Mesendoderm (in vitro differentiated cells): ENCODE data around the gene USH2A.

Experiments
- DNase-seq: peaks from one replicate; pipeline ENCODE4 v3.0.0; 2013
- H2AK5ac ChIP-seq: 2 replicates; pipeline ENCODE4 v1.6.1; 2013; ENCODE audit warnings: low read length, inconsistent platforms
- H2BK120ac ChIP-seq: 2 replicates; pipeline ENCODE4 v1.6.1; 2013; ENCODE audit warnings: low read depth, mild to moderate bottlenecking, low read length, moderate library complexity, mixed read lengths
- H2BK15ac ChIP-seq: replicated peaks from 2 replicates; pipeline ENCODE4 v1.6.1; 2013; ENCODE audit warnings: low read depth, mild to moderate bottlenecking, moderate library complexity
- H2BK5ac ChIP-seq: 2 replicates; pipeline ENCODE4 v1.6.1; 2013; ENCODE audit warnings: low read length, inconsistent platforms
- H3K18ac ChIP-seq: 2 replicates; pipeline ENCODE4 v1.6.1; 2013; ENCODE audit warnings: mild to moderate bottlenecking, low read length, mixed read lengths
- H3K23ac ChIP-seq: one replicate; pipeline ENCODE4 v1.6.1; 2013; ENCODE audit warnings: low read length
- H3K27ac ChIP-seq: 2 replicates; pipeline ENCODE4 v1.5.1; 2013; ENCODE audit warnings: low read depth, mild to moderate bottlenecking, inconsistent platforms, low read length, moderate library complexity
- H3K27me3 ChIP-seq: 2 replicates; pipeline ENCODE4 v1.6.1; 2013; ENCODE audit warnings: low read length, control low read depth, mild to moderate bottlenecking, inconsistent platforms; ENCODE audit not compliant: insufficient read depth, poor library complexity
- H3K36me3 ChIP-seq: 2 replicates; pipeline ENCODE4 v1.6.1; 2013; ENCODE audit warnings: low read length, inconsistent platforms; ENCODE audit not compliant: control insufficient read depth, insufficient read depth
- H3K4ac ChIP-seq: one replicate; pipeline ENCODE4 v1.6.1; 2013; ENCODE audit warnings: low read depth, mild to moderate bottlenecking, low read length, moderate library complexity
- H3K4me1 ChIP-seq: 2 replicates; pipeline ENCODE4 v1.6.1; 2013; ENCODE audit warnings: low read depth, low read length, inconsistent platforms; ENCODE audit not compliant: control insufficient read depth
- H3K4me2 ChIP-seq: 2 replicates; pipeline ENCODE4 v1.6.1; 2013; ENCODE audit warnings: low read length
- H3K4me3 ChIP-seq: 2 replicates; pipeline ENCODE4 v1.5.1; 2013; ENCODE audit warnings: mild to moderate bottlenecking, low read length
- H3K56ac ChIP-seq: one replicate; pipeline ENCODE4 v1.6.1; 2013; ENCODE audit warnings: low read length
- H3K79me1 ChIP-seq: 2 replicates; pipeline ENCODE4 v1.6.1; 2013; ENCODE audit warnings: low read length, inconsistent platforms
- H3K79me2 ChIP-seq: 2 replicates; pipeline ENCODE4 v1.6.1; 2013; ENCODE audit warnings: mild to moderate bottlenecking, low read length; ENCODE audit not compliant: control insufficient read depth, insufficient read depth
- H3K9ac ChIP-seq: 2 replicates; pipeline ENCODE4 v1.6.1; 2013; ENCODE audit warnings: low read length, inconsistent platforms
- H4K5ac ChIP-seq: one replicate; pipeline ENCODE4 v1.6.1; 2013; ENCODE audit warnings: low read length
- H4K8ac ChIP-seq: one replicate; pipeline ENCODE4 v1.6.1; 2013; ENCODE audit warnings: low read depth, mild to moderate bottlenecking, control low read depth, low read length, moderate library complexity
- WGBS: extraction: QIAGEN DNeasy Blood & Tissue Kit; methylation state at CpG from one replicate; pipeline ENCODE4 v1.1.7; 2013; ENCODE audit warnings: low lambda C conversion rate, missing lambda C conversion rate; ENCODE audit not compliant: insufficient coverage; ENCODE audit errors: extremely low coverage; 5-methylcytosine and 5-hydroxymethylcytosine counted together

USH2A gene

DNA sequence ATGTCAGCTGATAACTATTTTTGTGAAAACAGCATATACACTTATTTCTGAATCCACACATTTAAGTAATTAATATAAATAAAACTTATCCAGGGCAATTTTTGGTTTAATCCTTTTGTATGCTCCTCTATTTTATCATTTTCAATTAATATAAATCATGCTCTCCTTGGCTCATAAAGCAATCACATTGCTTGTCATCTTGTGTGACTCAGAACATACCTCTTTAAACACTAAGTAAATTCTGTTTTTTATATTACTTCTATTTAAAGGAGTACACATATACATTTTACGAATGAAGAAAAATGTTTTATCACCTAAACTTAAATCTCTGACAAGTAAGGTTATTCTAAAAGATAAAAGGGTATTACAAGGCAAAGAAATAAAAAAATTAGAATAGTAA lies 175.3 kb downstream of the USH2A start:
- H2BK15ac ChIP-seq: no peak overlapping the region
- H3K27ac ChIP-seq: no peak overlapping the region
- H4K8ac ChIP-seq: no peak overlapping the region
- no peak overlapping the region for H3K18ac ChIP-seq
- no peaks in the 10 kb centered on the region for H3K36me3 ChIP-seq
- no peak overlapping the region for H2AK5ac ChIP-seq
- H3K4me3 ChIP-seq: no peak overlapping the region
- no peaks in the 10 kb centered on the region for H3K79me2 ChIP-seq
- no peak overlapping the region for H3K4ac ChIP-seq
- no peak overlapping the region for H2BK5ac ChIP-seq
- no peaks in the 10 kb centered on the region for H3K79me1 ChIP-seq
- no CpG with 5 or more reads among the region's 1 CpG for WGBS
- no peak overlapping the region for H3K4me2 ChIP-seq
- H3K4me1 ChIP-seq: no peaks in the 10 kb centered on the region
- no peak for DNase-seq
- no peak overlapping the region for H2BK120ac ChIP-seq
- H3K56ac ChIP-seq: no peak overlapping the region
- H3K9ac ChIP-seq: no peak overlapping the region
- H3K27me3 ChIP-seq: no peaks in the 10 kb centered on the region
- H3K23ac ChIP-seq: no peak overlapping the region
- H4K5ac ChIP-seq: no peak overlapping the region

DNA sequence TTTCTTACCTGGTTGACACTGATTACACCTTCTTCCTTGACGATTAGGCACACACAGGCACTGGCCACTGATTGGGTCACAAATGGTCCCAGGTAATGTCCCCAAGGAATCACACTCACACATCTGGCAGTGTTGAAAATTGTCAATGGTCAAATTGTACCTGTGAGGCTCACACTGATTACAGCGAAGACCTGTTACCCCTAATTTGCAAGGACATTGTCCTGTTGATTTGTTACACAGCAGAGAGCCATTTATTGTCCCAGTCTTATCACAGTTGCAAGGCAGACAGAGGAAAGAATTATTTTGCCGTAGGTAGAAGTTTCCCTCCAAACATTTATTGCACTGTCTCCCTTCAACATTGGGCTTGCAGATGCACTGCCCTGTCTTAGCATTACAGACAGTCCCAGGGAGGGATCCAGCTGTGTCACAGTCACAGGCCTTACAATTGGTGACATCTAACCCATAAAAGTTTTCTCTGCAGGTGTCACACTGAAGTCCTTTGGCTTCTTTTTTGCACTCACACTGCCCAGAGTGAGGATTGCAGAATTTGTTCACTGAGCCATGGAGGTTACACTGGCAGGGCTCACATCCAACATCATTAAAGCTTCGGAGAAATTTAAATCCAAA lies 176.6 kb downstream of the USH2A start:
- H3K4me1 ChIP-seq: no peaks in the 10 kb centered on the region
- no CpG with 5 or more reads among the region's 4 CpGs for WGBS
- no peak overlapping the region for H3K9ac ChIP-seq
- no peak overlapping the region for H3K18ac ChIP-seq
- H3K27me3 ChIP-seq: no peaks in the 10 kb centered on the region
- H4K8ac ChIP-seq: no peak overlapping the region
- no peak overlapping the region for H3K4ac ChIP-seq
- no peak overlapping the region for H3K4me2 ChIP-seq
- H3K4me3 ChIP-seq: no peak overlapping the region
- no peaks in the 10 kb centered on the region for H3K79me2 ChIP-seq
- no peak overlapping the region for H2BK120ac ChIP-seq
- H2AK5ac ChIP-seq: no peak overlapping the region
- DNase-seq: peak; percentile 55
- no peak overlapping the region for H3K27ac ChIP-seq
- H3K79me1 ChIP-seq: no peaks in the 10 kb centered on the region
- H3K36me3 ChIP-seq: no peaks in the 10 kb centered on the region
- no peak overlapping the region for H4K5ac ChIP-seq
- no peak overlapping the region for H2BK15ac ChIP-seq
- no peak overlapping the region for H2BK5ac ChIP-seq
- H3K23ac ChIP-seq: no peak overlapping the region
- no peak overlapping the region for H3K56ac ChIP-seq

DNA sequence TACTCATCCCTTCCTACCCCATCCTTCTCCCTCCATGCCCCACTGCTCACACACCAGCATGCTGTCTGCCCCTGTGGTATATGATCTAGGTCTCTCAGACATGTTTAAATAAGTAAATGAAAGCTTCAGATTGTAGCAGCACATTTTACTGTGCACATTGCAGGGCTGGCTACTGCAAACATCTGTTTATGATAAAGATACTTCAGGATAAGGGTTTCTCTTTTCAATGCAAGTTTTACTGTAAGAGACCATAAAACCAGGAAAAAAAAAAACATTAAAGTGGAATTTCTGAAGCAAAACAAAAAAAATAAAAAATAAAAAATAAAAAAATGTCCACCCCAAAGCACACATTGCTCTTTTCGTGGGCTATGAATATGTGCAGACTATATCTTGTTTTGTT lies 184.4 kb downstream of the USH2A start:
- Histone ChIP-seq H3K4ac (no peak overlapping the region), H3K56ac (no peak overlapping the region), H2BK5ac (no peak overlapping the region), H2BK15ac (no peak overlapping the region), H3K27me3 (no peaks in the 10 kb centered on the region), H3K79me1 (no peaks in the 10 kb centered on the region), H3K4me2 (no peak overlapping the region), H3K18ac (no peak overlapping the region), H3K4me3 (no peak overlapping the region), H3K79me2 (no peaks in the 10 kb centered on the region), H3K4me1 (no peaks in the 10 kb centered on the region), H3K36me3 (no peaks in the 10 kb centered on the region), H3K27ac (no peak overlapping the region), H4K8ac (no peak overlapping the region), H2AK5ac (no peak overlapping the region), H4K5ac (no peak overlapping the region), H2BK120ac (no peak overlapping the region), H3K23ac (no peak overlapping the region), H3K9ac (no peak overlapping the region)
- DNase-seq: no peak
- WGBS: no CpG with 5 or more reads among the region's 1 CpG

DNA sequence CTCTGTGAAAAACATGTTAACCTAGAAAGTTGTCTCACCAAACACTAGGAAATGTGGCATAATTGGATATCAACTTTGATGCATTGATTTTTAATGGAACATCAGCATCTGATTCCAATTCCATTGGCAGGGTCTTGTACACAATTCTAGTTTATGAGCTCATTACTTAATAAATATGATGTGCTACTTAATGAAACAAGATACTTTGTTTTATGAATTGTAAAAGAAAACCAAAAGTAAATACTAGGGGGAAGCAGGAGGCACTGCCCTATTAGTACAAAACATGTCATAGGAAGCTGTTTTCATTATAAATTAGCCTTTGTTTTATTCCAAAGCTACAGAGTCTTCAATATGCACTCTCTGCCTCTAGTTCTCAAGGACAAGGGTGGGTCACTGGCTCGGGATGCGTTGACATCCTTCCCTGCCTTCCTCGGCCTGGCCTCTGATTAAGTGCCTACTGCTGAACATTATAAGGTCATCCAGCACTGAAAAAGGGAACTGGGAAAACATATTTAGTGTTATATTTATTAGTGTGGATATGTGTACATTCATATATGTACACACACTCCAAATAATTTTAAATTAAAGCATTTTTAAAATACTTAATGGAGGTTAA lies 185.2 kb downstream of the USH2A start:
- Histone ChIP-seq H2BK120ac (no peak overlapping the region), H2AK5ac (no peak overlapping the region), H2BK15ac (no peak overlapping the region), H3K79me2 (no peaks in the 10 kb centered on the region), H3K27me3 (no peaks in the 10 kb centered on the region), H2BK5ac (no peak overlapping the region), H3K4me1 (no peaks in the 10 kb centered on the region), H4K5ac (no peak overlapping the region), H3K4me2 (no peak overlapping the region), H3K36me3 (no peaks in the 10 kb centered on the region), H3K23ac (no peak overlapping the region), H3K79me1 (no peaks in the 10 kb centered on the region), H3K18ac (no peak overlapping the region), H3K4me3 (no peak overlapping the region), H3K56ac (no peak overlapping the region), H3K4ac (no peak overlapping the region), H3K27ac (no peak overlapping the region), H4K8ac (no peak overlapping the region), H3K9ac (no peak overlapping the region)
- no peak for DNase-seq
- WGBS: no CpG with 5 or more reads among the region's 3 CpGs

DNA sequence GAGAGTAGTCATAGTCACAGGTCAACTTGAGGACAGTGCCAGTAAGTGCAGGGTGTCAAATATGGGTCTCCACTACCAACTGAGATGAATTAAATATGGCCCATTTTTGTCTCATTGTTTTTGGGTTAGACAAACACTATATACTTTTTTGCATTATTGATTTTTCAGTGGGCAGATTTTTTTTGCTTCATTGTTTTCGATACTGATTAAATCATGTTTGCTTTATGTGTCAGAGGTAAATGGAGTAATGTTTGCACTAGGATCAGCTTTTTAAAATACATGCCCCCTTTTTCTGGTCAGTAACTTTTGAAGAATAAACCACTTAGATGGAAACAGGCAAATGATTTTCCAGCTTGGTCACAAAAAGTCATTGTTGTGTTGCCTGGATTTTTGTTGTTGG lies 199.0 kb downstream of the USH2A start:
- Histone ChIP-seq H3K9ac (no peak overlapping the region), H3K79me2 (no peaks in the 10 kb centered on the region), H4K5ac (no peak overlapping the region), H3K27ac (no peak overlapping the region), H3K27me3 (no peaks in the 10 kb centered on the region), H3K79me1 (no peaks in the 10 kb centered on the region), H2BK15ac (no peak overlapping the region), H3K23ac (no peak overlapping the region), H3K4ac (no peak overlapping the region), H2AK5ac (no peak overlapping the region), H3K4me3 (no peak overlapping the region), H3K4me1 (peaks cover 3% of the 10 kb centered on the region), H2BK5ac (no peak overlapping the region), H3K4me2 (no peak overlapping the region), H3K18ac (no peak overlapping the region), H2BK120ac (no peak overlapping the region), H3K56ac (no peak overlapping the region), H4K8ac (no peak overlapping the region), H3K36me3 (no peaks in the 10 kb centered on the region)
- DNase-seq: no peak
- WGBS: no CpG with 5 or more reads among the region's 1 CpG

DNA sequence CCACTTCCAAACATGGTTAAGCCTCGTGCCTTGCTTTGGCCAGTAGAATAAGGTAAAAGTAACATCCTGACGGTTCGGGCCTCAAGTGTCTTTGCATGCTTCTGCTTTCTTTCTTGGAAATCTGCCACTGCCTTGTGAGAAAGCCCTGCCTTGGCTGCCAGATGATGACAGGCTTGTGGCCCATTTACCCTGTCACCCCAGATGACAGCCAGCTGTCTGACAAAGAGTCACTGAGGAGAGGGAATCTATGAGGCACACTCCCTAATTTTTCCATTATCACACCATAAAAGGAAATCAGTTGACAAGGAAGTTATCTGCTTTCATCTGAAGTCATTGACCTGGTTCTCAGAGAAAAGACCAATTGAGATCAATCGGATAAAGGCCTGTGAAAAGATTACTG lies 199.8 kb downstream of the USH2A start:
- H3K27me3 ChIP-seq: no peaks in the 10 kb centered on the region
- WGBS: no CpG with 5 or more reads among the region's 4 CpGs
- H4K8ac ChIP-seq: no peak overlapping the region
- H3K79me1 ChIP-seq: no peaks in the 10 kb centered on the region
- no peak overlapping the region for H3K27ac ChIP-seq
- H3K56ac ChIP-seq: no peak overlapping the region
- no peak overlapping the region for H3K4me2 ChIP-seq
- peaks cover 3% of the 10 kb centered on the region for H3K4me1 ChIP-seq
- no peaks in the 10 kb centered on the region for H3K79me2 ChIP-seq
- H2BK120ac ChIP-seq: peak overlapping the region; percentile 7
- H3K4ac ChIP-seq: no peak overlapping the region
- H2BK5ac ChIP-seq: no peak overlapping the region
- H3K9ac ChIP-seq: no peak overlapping the region
- no peaks in the 10 kb centered on the region for H3K36me3 ChIP-seq
- H2AK5ac ChIP-seq: no peak overlapping the region
- no peak for DNase-seq
- no peak overlapping the region for H3K4me3 ChIP-seq
- no peak overlapping the region for H2BK15ac ChIP-seq
- H3K23ac ChIP-seq: no peak overlapping the region
- no peak overlapping the region for H4K5ac ChIP-seq
- H3K18ac ChIP-seq: no peak overlapping the region
